ENCODE measurements around the gene SPRR3. TPM values are rescaled to one million over a fixed set of nuclear protein-coding genes. Genes with fewer than 3 reads are reported as not detected.

SPRR3 gene
- not detected for polyA plus RNA-seq (2013, experiment 1 of 2)
- polyA plus RNA-seq (2013, experiment 2 of 2) = not detected

GRCh38 chr1:153001382-153001781 is at the start of gene SPRR3:
SPRR3 (plus strand) TSS chr1:153001749; CDS start chr1:153003021, 1,272 bp downstream.
- Histone ChIP-seq H3K4me1 (ENCODE audit: control insufficient read depth, insufficient read depth, low read length, poor library complexity, severe bottlenecking) (no peaks in the 10 kb centered on the region), H3K27ac (ENCODE audit: low read depth, low read length, severe bottlenecking) (no peak within 1 kb of the TSS), H3K4me3 (ENCODE audit: extremely low read depth, insufficient read depth, low read length, poor library complexity, severe bottlenecking) (no peak within 1 kb of the TSS), H3K36me3 (ENCODE audit: control insufficient read depth, insufficient read depth, low read length) (no peaks in the 10 kb centered on the region), H3K9me3 (ENCODE audit: control insufficient read depth, low read length) (no peaks in the 10 kb centered on the region)
- WGBS, 2 experiments (ENCODE audit: insufficient coverage in 2 of 2) = 83% methylated on average over 1 of the region's 2 CpGs; no CpG with 5 or more reads in 1 of the 2 experiments

GRCh38 chr1:152953761-152954160 is 47.8 kb upstream of the SPRR3 start:
- Histone ChIP-seq H3K36me3 (ENCODE audit: control insufficient read depth, insufficient read depth, low read length) (no peaks in the 10 kb centered on the region), H3K9me3 (ENCODE audit: control insufficient read depth, low read length) (peaks cover 5% of the 10 kb centered on the region), H3K4me3 (ENCODE audit: extremely low read depth, insufficient read depth, low read length, poor library complexity, severe bottlenecking) (no peak overlapping the region), H3K27ac (ENCODE audit: low read depth, low read length, severe bottlenecking) (no peak overlapping the region), H3K4me1 (ENCODE audit: control insufficient read depth, insufficient read depth, low read length, poor library complexity, severe bottlenecking) (no peaks in the 10 kb centered on the region)
- WGBS, 2 experiments (ENCODE audit: insufficient coverage in 2 of 2) = 69% methylated on average over 3 to 4 of the region's 7 CpGs

GRCh38 chr1:152954436-152954835 is 47.1 kb upstream of the SPRR3 start:
- Histone ChIP-seq H3K4me3 (ENCODE audit: extremely low read depth, insufficient read depth, low read length, poor library complexity, severe bottlenecking) (no peak overlapping the region), H3K9me3 (ENCODE audit: control insufficient read depth, low read length) (peaks cover 5% of the 10 kb centered on the region), H3K36me3 (ENCODE audit: control insufficient read depth, insufficient read depth, low read length) (no peaks in the 10 kb centered on the region), H3K4me1 (ENCODE audit: control insufficient read depth, insufficient read depth, low read length, poor library complexity, severe bottlenecking) (no peaks in the 10 kb centered on the region), H3K27ac (ENCODE audit: low read depth, low read length, severe bottlenecking) (no peak overlapping the region)
- 79 to 100% methylated on average over 1 to 2 of the region's 6 CpGs for WGBS, 2 experiments (ENCODE audit: insufficient coverage in 2 of 2)

- Histone ChIP-seq H3K4me3 (ENCODE audit: extremely low read depth, insufficient read depth, low read length, poor library complexity, severe bottlenecking) (no peak overlapping the region), H3K4me1 (ENCODE audit: control insufficient read depth, insufficient read depth, low read length, poor library complexity, severe bottlenecking) (no peaks in the 10 kb centered on the region)
- WGBS, 2 experiments (ENCODE audit: insufficient coverage in 2 of 2) = 81 to 96% methylated on average over 3 of the region's 3 CpGs
Measured at GRCh38 chr1:152957561-152957960, 44.0 kb upstream of the SPRR3 start.

GRCh38 chr1:152959273-152959672 is 42.3 kb upstream of the SPRR3 start:
- Histone ChIP-seq H3K4me1 (ENCODE audit: control insufficient read depth, insufficient read depth, low read length, poor library complexity, severe bottlenecking) (no peaks in the 10 kb centered on the region), H3K27ac (ENCODE audit: low read depth, low read length, severe bottlenecking) (no peak overlapping the region), H3K9me3 (ENCODE audit: control insufficient read depth, low read length) (no peaks in the 10 kb centered on the region), H3K36me3 (ENCODE audit: control insufficient read depth, insufficient read depth, low read length) (no peaks in the 10 kb centered on the region), H3K4me3 (ENCODE audit: extremely low read depth, insufficient read depth, low read length, poor library complexity, severe bottlenecking) (no peak overlapping the region)
- 83% methylated on average over 1 of the region's 3 CpGs; no CpG with 5 or more reads in 1 of the 2 experiments for WGBS, 2 experiments (ENCODE audit: insufficient coverage in 2 of 2)

More at GRCh38 chr1:152957561-152957960, 44.0 kb upstream of the SPRR3 start:
- no peak overlapping the region for H3K27ac ChIP-seq (ENCODE audit: low read depth, low read length, severe bottlenecking)
- H3K9me3 ChIP-seq (ENCODE audit: control insufficient read depth, low read length) = no peaks in the 10 kb centered on the region
- H3K36me3 ChIP-seq (ENCODE audit: control insufficient read depth, insufficient read depth, low read length) = no peaks in the 10 kb centered on the region

GRCh38 chr1:152959801-152960451 is 41.6 kb upstream of the SPRR3 start:
- WGBS, 2 experiments (ENCODE audit: insufficient coverage in 2 of 2) = 92% methylated on average over 9 of the region's 10 CpGs
- H3K4me1 ChIP-seq (ENCODE audit: control insufficient read depth, insufficient read depth, low read length, poor library complexity, severe bottlenecking) = no peaks in the 10 kb centered on the region
- H3K9me3 ChIP-seq (ENCODE audit: control insufficient read depth, low read length) = no peaks in the 10 kb centered on the region
- H3K4me3 ChIP-seq (ENCODE audit: extremely low read depth, insufficient read depth, low read length, poor library complexity, severe bottlenecking) = no peak overlapping the region
- no peak overlapping the region for H3K27ac ChIP-seq (ENCODE audit: low read depth, low read length, severe bottlenecking)
- H3K36me3 ChIP-seq (ENCODE audit: control insufficient read depth, insufficient read depth, low read length) = no peaks in the 10 kb centered on the region

GRCh38 chr1:152960452-152961044 is 41.0 kb upstream of the SPRR3 start:
- Histone ChIP-seq H3K4me1 (ENCODE audit: control insufficient read depth, insufficient read depth, low read length, poor library complexity, severe bottlenecking) (no peaks in the 10 kb centered on the region), H3K36me3 (ENCODE audit: control insufficient read depth, insufficient read depth, low read length) (no peaks in the 10 kb centered on the region), H3K9me3 (ENCODE audit: control insufficient read depth, low read length) (no peaks in the 10 kb centered on the region), H3K4me3 (ENCODE audit: extremely low read depth, insufficient read depth, low read length, poor library complexity, severe bottlenecking) (no peak overlapping the region), H3K27ac (ENCODE audit: low read depth, low read length, severe bottlenecking) (no peak overlapping the region)
- WGBS, 2 experiments (ENCODE audit: insufficient coverage in 2 of 2) = 70 to 79% methylated on average over 6 to 7 of the region's 10 CpGs

- Histone ChIP-seq H3K4me3 (ENCODE audit: extremely low read depth, insufficient read depth, low read length, poor library complexity, severe bottlenecking) (no peak overlapping the region), H3K4me1 (ENCODE audit: control insufficient read depth, insufficient read depth, low read length, poor library complexity, severe bottlenecking) (no peaks in the 10 kb centered on the region), H3K9me3 (ENCODE audit: control insufficient read depth, low read length) (no peaks in the 10 kb centered on the region), H3K36me3 (ENCODE audit: control insufficient read depth, insufficient read depth, low read length) (no peaks in the 10 kb centered on the region), H3K27ac (ENCODE audit: low read depth, low read length, severe bottlenecking) (no peak overlapping the region)
- WGBS, 2 experiments (ENCODE audit: insufficient coverage in 2 of 2) = 87 to 89% methylated on average over 7 of the region's 7 CpGs
Measured at GRCh38 chr1:152961226-152961891, 40.2 kb upstream of the SPRR3 start.

GRCh38 chr1:152962876-152963415 is 38.6 kb upstream of the SPRR3 start:
- Histone ChIP-seq H3K4me1 (ENCODE audit: control insufficient read depth, insufficient read depth, low read length, poor library complexity, severe bottlenecking) (no peaks in the 10 kb centered on the region), H3K36me3 (ENCODE audit: control insufficient read depth, insufficient read depth, low read length) (no peaks in the 10 kb centered on the region), H3K27ac (ENCODE audit: low read depth, low read length, severe bottlenecking) (no peak overlapping the region), H3K9me3 (ENCODE audit: control insufficient read depth, low read length) (no peaks in the 10 kb centered on the region), H3K4me3 (ENCODE audit: extremely low read depth, insufficient read depth, low read length, poor library complexity, severe bottlenecking) (no peak overlapping the region)
- WGBS, 2 experiments (ENCODE audit: insufficient coverage in 2 of 2) = 71 to 94% methylated on average over 2 of the region's 2 CpGs

GRCh38 chr1:152964536-152964935 is 37.0 kb upstream of the SPRR3 start:
- Histone ChIP-seq H3K4me1 (ENCODE audit: control insufficient read depth, insufficient read depth, low read length, poor library complexity, severe bottlenecking) (no peaks in the 10 kb centered on the region), H3K9me3 (ENCODE audit: control insufficient read depth, low read length) (peaks cover 4% of the 10 kb centered on the region), H3K36me3 (ENCODE audit: control insufficient read depth, insufficient read depth, low read length) (no peaks in the 10 kb centered on the region), H3K4me3 (ENCODE audit: extremely low read depth, insufficient read depth, low read length, poor library complexity, severe bottlenecking) (no peak overlapping the region), H3K27ac (ENCODE audit: low read depth, low read length, severe bottlenecking) (no peak overlapping the region)
- 45 to 60% methylated on average over 1 of the region's 1 CpG for WGBS, 2 experiments (ENCODE audit: insufficient coverage in 2 of 2)
